IPS DF 6.9 (cell line): ENCODE data around the gene FTCDNL1.

Source experiments
- DNase-seq: peaks from one replicate; pipeline ENCODE4 v3.0.0-alpha.2; 2013; ENCODE audit warnings: low read depth, low spot score
- H3K27ac ChIP-seq: one replicate; pipeline ENCODE4 v1.5.1; 2013; ENCODE audit warnings: low read length, control low read depth
- H3K27me3 ChIP-seq: 2 replicates; pipeline ENCODE4 v1.6.1; 2013; ENCODE audit warnings: mild to moderate bottlenecking, low read length; ENCODE audit not compliant: control insufficient read depth, insufficient read depth
- H3K36me3 ChIP-seq: 2 replicates; pipeline ENCODE4 v1.6.1; 2013; ENCODE audit warnings: low read length; ENCODE audit not compliant: control insufficient read depth, insufficient read depth
- H3K4me1 ChIP-seq: 2 replicates; pipeline ENCODE4 v1.6.1; 2013; ENCODE audit warnings: low read length; ENCODE audit not compliant: control insufficient read depth, insufficient read depth
- H3K4me3 ChIP-seq: 2 replicates; pipeline ENCODE4 v1.5.1; 2013; ENCODE audit warnings: mild to moderate bottlenecking, low read length
- H3K9me3 ChIP-seq: 2 replicates; pipeline ENCODE4 v1.6.1; 2013; ENCODE audit warnings: low read length, inconsistent platforms; ENCODE audit not compliant: control insufficient read depth, insufficient read depth
- WGBS: extraction: QIAGEN DNeasy Blood & Tissue Kit; methylation state at CpG from one replicate; pipeline ENCODE4 v1.1.7; 2013; ENCODE audit warnings: mixed read lengths, missing lambda C conversion rate; ENCODE audit not compliant: insufficient read length, insufficient coverage; 5-methylcytosine and 5-hydroxymethylcytosine counted together

The FTCDNL1 gene

DNA sequence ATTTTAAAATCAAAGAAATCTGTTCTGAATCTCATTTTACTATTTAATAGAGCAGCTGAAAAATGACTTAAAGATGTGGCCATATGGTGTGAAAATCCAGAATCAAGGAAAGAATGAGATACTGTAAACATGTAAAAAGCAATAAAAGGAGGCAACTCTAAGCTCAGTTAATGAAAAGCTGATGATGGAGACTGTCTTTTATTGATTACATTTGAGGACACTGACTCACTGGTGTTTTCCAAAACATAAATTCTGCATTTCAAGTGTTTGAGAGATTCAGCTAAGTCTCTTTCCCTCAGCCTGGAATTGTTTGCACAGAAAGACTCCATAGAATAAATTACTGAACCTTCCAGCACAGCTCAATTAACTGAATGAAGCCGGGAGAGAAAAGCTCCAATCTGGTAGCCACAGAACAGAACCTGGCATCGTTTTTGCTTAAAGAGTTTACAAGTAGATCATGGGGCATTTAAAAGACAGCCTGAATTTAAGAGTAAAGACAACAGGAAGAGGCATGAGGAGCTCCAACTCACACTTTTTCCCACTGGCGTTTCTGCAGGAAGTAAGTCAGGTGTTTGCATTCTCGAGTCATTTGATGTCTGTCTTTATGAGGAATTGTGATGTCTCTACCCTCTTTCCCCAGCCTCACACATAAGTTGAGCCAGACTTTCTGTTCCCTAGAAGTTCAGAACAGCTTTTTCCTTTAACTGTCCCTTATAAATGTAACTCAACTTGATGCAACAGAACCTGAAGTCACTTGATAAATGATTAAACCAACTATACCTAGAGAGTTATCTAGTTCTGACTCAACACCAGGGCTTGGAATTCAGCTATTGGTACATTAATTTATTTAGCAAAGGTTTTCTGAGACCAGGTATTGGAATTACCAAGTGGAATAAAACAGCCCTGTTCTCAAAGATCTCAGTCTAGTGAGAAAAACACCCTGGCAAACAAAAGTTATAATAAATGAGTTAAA, 53.3 kb downstream of the FTCDNL1 start:
- H3K4me3 ChIP-seq: no peak overlapping the region
- no peaks in the 10 kb centered on the region for H3K36me3 ChIP-seq
- H3K27ac ChIP-seq: no peak overlapping the region
- H3K27me3 ChIP-seq: no peaks in the 10 kb centered on the region
- no CpG with 5 or more reads among the region's 4 CpGs for WGBS
- no peaks in the 10 kb centered on the region for H3K9me3 ChIP-seq
- DNase-seq: no peak
- peaks cover 1% of the 10 kb centered on the region for H3K4me1 ChIP-seq

DNA sequence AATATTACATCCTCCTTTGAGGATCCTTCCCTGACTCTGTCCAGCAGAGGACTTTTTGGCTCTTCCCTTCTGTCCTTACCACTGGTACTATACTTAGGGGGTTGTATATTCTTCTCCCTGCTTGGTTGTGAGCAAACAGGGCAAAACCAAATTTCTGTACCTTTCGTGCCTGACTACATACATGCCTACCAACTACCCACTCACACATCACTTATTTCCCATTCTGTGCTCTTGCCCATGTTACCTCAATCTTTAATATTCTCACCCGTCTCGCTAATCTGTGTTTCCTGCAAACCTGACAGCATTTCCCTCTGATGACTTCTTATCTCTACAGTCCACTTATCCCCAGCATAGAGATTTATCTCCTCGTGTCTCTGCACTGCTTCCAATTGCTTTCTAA, 58.6 kb downstream of the FTCDNL1 start:
- Histone ChIP-seq H3K36me3 (no peaks in the 10 kb centered on the region), H3K9me3 (no peaks in the 10 kb centered on the region), H3K4me1 (peaks cover 1% of the 10 kb centered on the region), H3K27me3 (no peaks in the 10 kb centered on the region), H3K4me3 (no peak overlapping the region), H3K27ac (no peak overlapping the region)
- no peak for DNase-seq
- WGBS: 100% methylated on average over 1 of the region's 4 CpGs

DNA sequence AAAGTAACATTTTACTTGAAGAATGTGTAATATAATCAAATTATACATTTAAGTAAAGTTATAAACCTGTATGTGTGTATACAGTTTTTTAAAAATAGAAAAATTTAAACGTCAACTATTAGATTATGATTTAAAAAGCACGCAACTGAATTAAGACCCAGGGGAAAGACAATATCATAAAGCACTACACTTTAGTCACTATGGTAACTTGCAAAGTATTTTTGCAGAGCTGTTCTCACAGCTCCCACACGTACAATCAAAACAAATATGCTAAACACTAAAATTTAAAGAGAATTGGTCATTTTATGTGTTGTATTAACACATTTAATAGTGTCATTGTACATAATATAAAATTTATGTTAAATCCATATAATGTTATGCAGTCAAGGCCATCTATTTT, 59.7 kb downstream of the FTCDNL1 start:
- Histone ChIP-seq H3K9me3 (no peaks in the 10 kb centered on the region), H3K4me1 (peaks cover 1% of the 10 kb centered on the region), H3K4me3 (no peak overlapping the region), H3K36me3 (no peaks in the 10 kb centered on the region), H3K27me3 (no peaks in the 10 kb centered on the region), H3K27ac (no peak overlapping the region)
- WGBS: no CpG with 5 or more reads among the region's 3 CpGs
- DNase-seq: no peak

DNA sequence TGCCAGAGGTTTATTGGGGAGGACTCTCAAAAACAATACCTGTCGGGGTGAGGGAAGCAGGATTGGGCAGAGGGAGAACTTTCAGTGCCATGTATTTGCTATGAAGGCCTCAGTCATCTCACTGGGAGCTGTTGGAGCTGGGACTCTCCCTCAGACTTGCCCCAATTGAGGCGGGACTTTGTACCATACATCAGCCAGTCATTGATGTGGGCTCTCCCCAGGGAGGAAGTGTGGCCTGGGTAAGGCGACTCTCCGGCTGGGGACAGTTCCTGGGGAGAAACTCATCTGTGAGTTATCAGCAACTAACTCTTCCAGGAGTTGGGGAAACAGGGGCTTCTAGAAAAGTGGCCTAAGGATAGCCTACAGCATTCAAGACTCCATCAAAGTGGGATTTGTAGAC, 66.5 kb downstream of the FTCDNL1 start:
- Histone ChIP-seq H3K36me3 (no peaks in the 10 kb centered on the region), H3K27me3 (no peaks in the 10 kb centered on the region), H3K4me3 (no peak overlapping the region), H3K4me1 (peaks cover 4% of the 10 kb centered on the region), H3K27ac (no peak overlapping the region), H3K9me3 (peaks cover 2% of the 10 kb centered on the region)
- no CpG with 5 or more reads among the region's 4 CpGs for WGBS
- DNase-seq: no peak

DNA sequence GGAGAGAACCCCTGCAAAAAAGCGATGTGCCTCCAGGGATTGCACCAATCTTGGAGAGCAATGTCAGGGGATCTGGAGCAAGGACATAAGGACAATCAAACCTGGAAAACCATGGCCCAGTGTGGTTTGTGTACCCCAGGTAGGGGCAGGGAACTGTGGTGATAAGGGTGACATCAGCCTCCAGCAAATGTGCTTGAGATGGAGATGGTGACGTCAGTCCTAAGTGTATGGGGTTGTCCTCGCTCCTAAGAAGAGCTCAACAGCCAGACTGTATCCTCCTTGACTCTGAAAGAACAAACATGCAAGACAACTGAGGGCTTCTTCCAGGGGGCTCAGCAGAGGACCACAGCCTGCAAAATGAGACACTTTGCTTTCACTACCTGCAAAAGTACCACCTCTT, 71.4 kb downstream of the FTCDNL1 start:
- peaks cover 2% of the 10 kb centered on the region for H3K9me3 ChIP-seq
- DNase-seq: no peak
- no peaks in the 10 kb centered on the region for H3K4me1 ChIP-seq
- WGBS: no CpG with 5 or more reads among the region's 3 CpGs
- H3K4me3 ChIP-seq: no peak overlapping the region
- no peaks in the 10 kb centered on the region for H3K36me3 ChIP-seq
- no peak overlapping the region for H3K27ac ChIP-seq
- H3K27me3 ChIP-seq: no peaks in the 10 kb centered on the region

DNA sequence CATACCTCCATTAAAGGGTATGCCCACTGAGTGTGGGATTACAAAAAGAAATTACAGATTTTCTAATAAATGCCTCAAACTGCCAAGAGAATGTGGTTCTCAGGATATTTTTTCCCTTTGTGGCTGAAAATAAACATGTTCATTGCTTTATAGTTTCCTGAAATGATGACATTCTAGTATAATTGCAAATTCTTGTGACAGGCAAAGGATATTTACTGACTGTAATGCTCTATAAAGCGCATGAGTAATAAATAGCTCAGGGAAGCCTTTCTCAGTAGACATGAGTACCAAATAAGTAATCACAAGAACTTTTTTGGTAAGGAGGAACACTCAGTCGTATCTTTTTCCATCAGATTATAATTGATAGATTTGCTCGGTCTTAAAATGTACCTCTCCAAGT, 72.3 kb downstream of the FTCDNL1 start:
- WGBS: no CpG with 5 or more reads among the region's 3 CpGs
- DNase-seq: no peak

GRCh38 chr2:199777916-199778315, 73.1 kb downstream of the FTCDNL1 start:
- H3K9me3 ChIP-seq: peaks cover 2% of the 10 kb centered on the region
- no peaks in the 10 kb centered on the region for H3K4me1 ChIP-seq

More for the DNA sequence above, 72.3 kb downstream of the FTCDNL1 start:
- no peak overlapping the region for H3K4me3 ChIP-seq
- no peaks in the 10 kb centered on the region for H3K27me3 ChIP-seq
- no peaks in the 10 kb centered on the region for H3K36me3 ChIP-seq
- H3K4me1 ChIP-seq: no peaks in the 10 kb centered on the region
- H3K27ac ChIP-seq: no peak overlapping the region
- H3K9me3 ChIP-seq: peaks cover 2% of the 10 kb centered on the region

GRCh38 chr2:199777315-199777714, 73.7 kb downstream of the FTCDNL1 start:
- H3K27ac ChIP-seq: no peak overlapping the region
- no peaks in the 10 kb centered on the region for H3K27me3 ChIP-seq
- WGBS: no CpG with 5 or more reads among the region's 1 CpG
- H3K4me1 ChIP-seq: no peaks in the 10 kb centered on the region
- no peak overlapping the region for H3K4me3 ChIP-seq
- no peaks in the 10 kb centered on the region for H3K36me3 ChIP-seq
- peaks cover 2% of the 10 kb centered on the region for H3K9me3 ChIP-seq
- no peak for DNase-seq

More at GRCh38 chr2:199777916-199778315, 73.1 kb downstream of the FTCDNL1 start:
- WGBS: no CpG with 5 or more reads among the region's 2 CpGs
- no peak overlapping the region for H3K4me3 ChIP-seq
- DNase-seq: no peak
- no peak overlapping the region for H3K27ac ChIP-seq
- no peaks in the 10 kb centered on the region for H3K27me3 ChIP-seq
- H3K36me3 ChIP-seq: no peaks in the 10 kb centered on the region

DNA sequence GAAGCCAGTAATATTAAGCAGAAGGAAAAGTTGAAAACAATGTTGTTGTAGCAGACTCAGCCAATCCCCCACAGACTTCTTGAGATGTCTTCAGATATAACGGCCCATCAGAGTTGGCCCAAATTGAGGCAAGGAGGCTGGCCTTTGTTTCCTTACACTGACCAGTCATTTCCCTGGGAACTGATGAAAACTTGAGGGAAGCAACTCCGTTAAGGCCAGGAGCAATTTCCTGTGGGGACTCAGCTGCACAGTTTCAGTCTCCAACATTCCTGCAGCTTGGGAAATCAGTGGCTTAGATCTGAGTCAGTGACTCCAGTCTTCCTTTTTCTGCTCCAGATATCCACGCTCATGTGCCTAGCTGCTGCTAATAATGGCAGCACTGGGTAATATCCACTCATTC, 75.7 kb downstream of the FTCDNL1 start:
- Histone ChIP-seq H3K27me3 (no peaks in the 10 kb centered on the region), H3K27ac (no peak overlapping the region), H3K9me3 (peaks cover 2% of the 10 kb centered on the region), H3K4me1 (no peaks in the 10 kb centered on the region), H3K36me3 (no peaks in the 10 kb centered on the region), H3K4me3 (no peak overlapping the region)
- no peak for DNase-seq
- no CpG with 5 or more reads among the region's 3 CpGs for WGBS

DNA sequence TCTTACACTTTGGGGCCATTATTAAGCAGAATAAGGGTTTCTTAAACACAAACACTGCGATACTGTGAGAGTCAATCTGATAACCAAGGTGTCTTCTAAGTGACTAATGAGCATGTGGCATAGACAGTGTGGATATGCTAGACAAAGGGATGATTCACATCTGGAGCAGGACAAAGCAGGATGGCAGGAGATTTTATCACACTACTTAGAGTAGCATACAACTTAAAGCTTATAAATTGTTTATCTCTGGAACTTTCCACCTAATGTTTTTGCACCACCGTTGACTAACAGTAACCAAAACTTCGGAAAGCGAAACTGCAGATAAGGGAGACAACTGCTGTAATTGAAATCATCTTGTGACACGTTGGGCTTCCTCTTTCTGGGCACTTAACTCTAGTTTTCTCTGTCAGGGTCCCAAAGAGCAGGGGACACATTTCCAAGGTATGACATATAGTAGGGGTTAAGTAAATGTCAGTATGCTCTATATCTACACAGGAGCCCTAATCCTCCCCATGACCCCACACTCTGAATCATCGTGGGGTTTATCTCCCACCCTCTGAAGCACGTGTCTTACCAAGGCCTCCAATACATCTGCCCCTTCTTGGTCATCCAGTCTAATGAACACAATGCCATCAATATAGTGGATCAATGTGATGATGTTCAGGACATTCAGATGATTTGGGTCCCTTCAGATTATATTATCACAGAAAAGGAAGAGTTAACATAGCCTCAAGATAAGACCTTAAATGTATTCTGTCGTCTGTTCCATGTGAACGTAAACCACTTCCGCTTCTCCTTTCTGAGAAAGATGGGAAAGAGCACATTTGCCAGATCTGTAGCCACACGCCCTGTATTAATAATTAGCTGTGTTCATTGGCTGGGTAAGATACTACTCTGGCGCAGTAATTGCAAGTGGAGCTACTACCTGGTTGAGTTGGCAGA, 78.7 kb downstream of the FTCDNL1 start:
- H3K4me3 ChIP-seq: no peak overlapping the region
- H3K27me3 ChIP-seq: no peaks in the 10 kb centered on the region
- DNase-seq: no peak
- no peak overlapping the region for H3K27ac ChIP-seq
- H3K9me3 ChIP-seq: no peaks in the 10 kb centered on the region
- H3K36me3 ChIP-seq: no peaks in the 10 kb centered on the region
- WGBS: no CpG with 5 or more reads among the region's 12 CpGs
- H3K4me1 ChIP-seq: no peaks in the 10 kb centered on the region
